OCI-LY3 (cell line): ENCODE data around the gene DYRK3.

Source experiments
- EZH2phosphoT487 ChIP-seq: fragments of 200-600 bp; shearing (Covaris generic); IDR thresholded peaks from 2 replicates; pipeline ENCODE4 v1.6.1; 2018; ENCODE audit warnings: antibody characterized with exemption, mixed run types, low read depth
- TF ChIP-seq, protein P1 (sequence below): fragments of 200-600, 300-600 bp; sonication (generic); IDR thresholded peaks from 2 replicates; pipeline ENCODE4 v1.5.1; 2014; ENCODE audit warnings: antibody characterized with exemption, low read length, low read depth

DNA sequence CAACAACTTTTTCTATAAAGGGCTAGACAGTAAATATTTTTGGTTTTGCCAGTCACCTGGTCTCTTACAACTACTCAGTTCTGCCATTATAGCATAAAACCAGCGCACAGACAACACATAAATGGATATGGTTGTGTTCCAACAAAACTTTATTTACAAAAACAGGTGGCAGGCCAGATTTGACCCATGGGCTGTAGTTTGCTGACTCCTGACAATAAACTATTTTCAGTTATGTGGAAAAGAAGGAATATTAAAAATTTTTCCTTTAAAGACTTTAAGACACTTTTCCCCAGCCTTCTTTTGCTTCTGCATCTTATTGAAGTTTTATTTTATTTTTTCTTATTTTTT is 39.0 kb upstream of the DYRK3 start:
- TF ChIP-seq, protein P1, sequence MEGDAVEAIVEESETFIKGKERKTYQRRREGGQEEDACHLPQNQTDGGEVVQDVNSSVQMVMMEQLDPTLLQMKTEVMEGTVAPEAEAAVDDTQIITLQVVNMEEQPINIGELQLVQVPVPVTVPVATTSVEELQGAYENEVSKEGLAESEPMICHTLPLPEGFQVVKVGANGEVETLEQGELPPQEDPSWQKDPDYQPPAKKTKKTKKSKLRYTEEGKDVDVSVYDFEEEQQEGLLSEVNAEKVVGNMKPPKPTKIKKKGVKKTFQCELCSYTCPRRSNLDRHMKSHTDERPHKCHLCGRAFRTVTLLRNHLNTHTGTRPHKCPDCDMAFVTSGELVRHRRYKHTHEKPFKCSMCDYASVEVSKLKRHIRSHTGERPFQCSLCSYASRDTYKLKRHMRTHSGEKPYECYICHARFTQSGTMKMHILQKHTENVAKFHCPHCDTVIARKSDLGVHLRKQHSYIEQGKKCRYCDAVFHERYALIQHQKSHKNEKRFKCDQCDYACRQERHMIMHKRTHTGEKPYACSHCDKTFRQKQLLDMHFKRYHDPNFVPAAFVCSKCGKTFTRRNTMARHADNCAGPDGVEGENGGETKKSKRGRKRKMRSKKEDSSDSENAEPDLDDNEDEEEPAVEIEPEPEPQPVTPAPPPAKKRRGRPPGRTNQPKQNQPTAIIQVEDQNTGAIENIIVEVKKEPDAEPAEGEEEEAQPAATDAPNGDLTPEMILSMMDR, result no peak
- no peak for TF ChIP-seq EZH2phosphoT487
